ENCODE results near the gene PLA2G4B.

Gene PLA2G4B

DNA sequence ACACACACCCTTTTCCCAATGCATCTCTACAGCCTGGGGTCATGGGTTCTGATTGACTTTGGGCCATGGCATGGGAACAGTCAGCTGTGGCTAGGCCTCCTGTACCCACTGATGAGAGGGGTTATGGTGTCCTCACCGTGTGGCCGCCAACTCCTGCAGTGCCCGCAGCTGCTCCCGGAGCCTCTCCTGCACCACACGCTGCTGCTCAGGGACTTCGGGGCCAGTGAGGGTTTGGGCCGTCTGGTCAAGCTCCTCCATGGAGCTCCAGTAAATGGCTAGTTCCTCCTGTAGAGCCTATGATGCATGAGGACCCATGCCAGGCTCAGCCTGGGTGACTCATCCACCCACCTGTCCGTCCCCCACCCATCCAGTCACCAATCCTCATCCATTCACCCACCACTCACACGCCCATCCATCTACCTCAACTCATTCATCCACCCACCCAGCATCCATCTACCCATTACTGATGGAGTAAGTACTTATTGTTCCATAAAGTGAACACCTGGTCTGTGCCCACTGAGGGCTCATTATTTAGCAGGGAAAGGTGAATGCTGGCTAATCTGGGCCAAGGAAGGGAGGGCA lies 33.6 kb downstream of the PLA2G4B start:
- no peak for DNase-seq

- DNase-seq: no peak
Measured at GRCh38 chr15:41873711-41874110, 35.1 kb downstream of the PLA2G4B start.

- DNase-seq: no peak
Measured at GRCh38 chr15:41874736-41875135, 36.1 kb downstream of the PLA2G4B start.

DNA sequence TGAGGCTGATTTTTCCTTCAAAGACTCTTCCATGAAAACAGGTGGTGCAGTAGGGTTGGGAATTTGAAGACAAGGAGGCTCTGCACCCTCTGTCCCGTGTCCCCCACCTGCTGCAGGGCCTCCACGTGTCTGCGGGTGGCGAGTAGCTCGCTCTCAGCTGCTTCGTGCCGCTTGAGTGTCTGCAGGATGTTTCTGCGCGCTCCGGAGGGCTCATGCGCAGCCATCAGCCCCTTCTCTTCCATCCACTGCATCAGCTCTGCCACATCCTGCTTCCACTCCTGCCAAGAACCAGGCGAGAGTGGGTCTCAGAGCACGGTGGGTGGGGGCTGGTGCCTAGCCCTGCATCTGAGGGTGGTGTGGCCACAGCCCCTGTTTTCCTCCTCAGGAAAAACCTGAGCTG lies 37.4 kb downstream of the PLA2G4B start:
- DNase-seq: no peak

GRCh38 chr15:41876689-41877088 lies 38.0 kb downstream of the PLA2G4B start:
- DNase-seq: no peak

GRCh38 chr15:41877631-41878354 lies 39.1 kb downstream of the PLA2G4B start:
- DNase-seq: no peak

GRCh38 chr15:41878355-41878699 lies 39.7 kb downstream of the PLA2G4B start:
- no peak for DNase-seq

- DNase-seq: no peak
Measured at GRCh38 chr15:41879321-41879845, 40.7 kb downstream of the PLA2G4B start.

- DNase-seq: no peak
Measured at GRCh38 chr15:41880156-41880877, 41.7 kb downstream of the PLA2G4B start.

DNA sequence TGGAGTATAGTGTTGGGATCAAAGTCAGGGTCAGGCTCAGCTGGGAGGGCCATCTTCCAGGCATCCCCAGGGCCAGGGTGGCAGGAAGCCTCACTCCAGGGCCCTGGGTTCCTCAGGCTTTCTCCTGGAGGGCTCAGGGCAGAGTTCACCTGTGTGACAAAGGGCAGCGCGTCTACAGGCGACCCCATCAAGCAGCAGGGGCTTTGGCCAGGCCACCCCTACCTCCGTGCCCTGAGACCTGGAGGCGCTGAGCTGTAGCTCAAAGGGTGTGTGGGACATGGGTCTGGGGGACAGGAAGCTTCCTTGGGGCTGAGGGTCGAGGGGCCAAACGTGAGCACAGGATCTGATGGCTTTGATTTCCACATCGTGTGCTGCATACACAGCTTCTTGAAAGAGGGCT lies 42.4 kb downstream of the PLA2G4B start:
- DNase-seq: no peak

- DNase-seq: no peak
Measured at GRCh38 chr15:41881550-41881919, 42.9 kb downstream of the PLA2G4B start.

DNA sequence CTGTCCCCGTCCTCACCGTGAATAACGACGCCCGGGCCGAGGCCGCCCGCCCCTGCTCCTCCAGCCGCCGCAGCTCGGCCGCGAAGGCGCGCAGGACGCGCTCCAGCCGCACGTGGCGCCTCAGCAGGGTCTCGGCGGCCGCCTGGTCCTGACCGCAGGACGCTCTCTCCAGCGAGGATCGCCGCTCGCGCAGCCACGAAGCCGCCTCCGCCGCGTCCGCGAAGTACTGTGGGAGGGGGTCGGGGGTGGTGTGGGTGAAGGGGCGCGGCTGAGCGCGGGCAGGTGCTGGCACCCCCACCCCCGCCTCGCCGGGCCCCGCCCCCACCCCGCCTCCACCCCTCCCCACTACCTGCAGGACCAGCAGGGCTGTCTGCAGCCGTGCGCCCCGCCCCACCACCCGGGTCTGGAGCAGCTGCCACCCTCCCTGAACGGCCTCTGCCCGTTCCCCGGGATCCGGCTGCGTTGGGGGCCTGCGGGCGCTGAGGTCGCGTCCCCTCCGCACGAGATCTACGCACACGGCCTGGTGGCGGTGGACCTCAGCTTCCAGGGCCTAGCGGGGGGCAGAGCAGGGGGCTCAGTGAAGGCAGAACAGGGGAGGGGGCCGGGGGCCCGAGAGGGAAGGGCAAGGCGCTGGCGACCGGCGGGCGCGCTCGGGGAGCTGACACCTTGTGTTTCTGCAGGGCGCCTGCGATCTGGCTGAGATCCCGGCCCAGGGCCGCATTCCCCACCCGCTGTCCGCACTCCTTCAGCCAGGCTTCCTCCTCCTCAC lies 43.5 kb downstream of the PLA2G4B start:
- DNase-seq: no peak

- no peak for DNase-seq
Measured at GRCh38 chr15:41882689-41883483, 44.2 kb downstream of the PLA2G4B start.

DNA sequence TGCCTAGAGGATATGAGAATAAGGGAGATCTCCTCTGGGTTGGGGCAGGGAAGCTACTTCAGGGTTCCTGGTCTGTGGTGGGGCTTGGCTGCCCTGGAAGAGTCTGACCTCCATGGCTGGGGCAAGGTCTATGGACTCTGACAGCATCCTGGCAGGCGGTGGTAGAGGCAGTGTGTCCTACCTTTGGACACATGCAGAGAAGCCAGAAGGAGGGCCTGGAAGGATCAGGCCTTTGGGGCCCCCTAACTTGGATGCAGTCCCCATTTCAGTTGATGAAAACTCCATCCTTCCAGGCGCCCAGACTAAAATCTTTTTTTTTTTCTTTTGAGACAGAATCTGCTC lies 44.8 kb downstream of the PLA2G4B start:
- no peak for DNase-seq

- no peak for DNase-seq
Measured at GRCh38 chr15:41884458-41884857, 45.8 kb downstream of the PLA2G4B start.

- no peak for DNase-seq
Measured at GRCh38 chr15:41885321-41885720, 46.7 kb downstream of the PLA2G4B start.

GRCh38 chr15:41885841-41886240 lies 47.2 kb downstream of the PLA2G4B start:
- DNase-seq: no peak

GRCh38 chr15:41886741-41887140 lies 48.1 kb downstream of the PLA2G4B start:
- no peak for DNase-seq

DNA sequence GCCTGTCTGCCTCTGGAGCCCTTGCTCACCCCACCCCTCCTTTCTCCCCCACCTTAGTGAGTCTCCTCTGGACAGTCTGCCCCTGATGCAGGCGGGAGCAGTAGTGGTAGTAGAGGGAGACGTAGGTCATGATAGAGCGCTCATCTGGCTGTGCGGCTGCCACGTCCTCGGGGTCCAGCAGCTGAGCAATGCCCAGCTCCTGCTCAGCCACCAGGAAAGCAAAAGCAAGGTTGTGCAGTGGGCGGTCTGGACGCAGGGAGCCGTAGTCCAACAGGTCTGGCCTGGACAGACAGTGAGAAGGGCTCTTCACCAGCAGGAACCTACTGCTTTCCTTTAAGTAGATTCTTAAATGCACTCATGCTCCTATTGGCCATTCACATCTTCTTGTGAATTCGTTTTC lies 48.5 kb downstream of the PLA2G4B start:
- DNase-seq: no peak

DNA sequence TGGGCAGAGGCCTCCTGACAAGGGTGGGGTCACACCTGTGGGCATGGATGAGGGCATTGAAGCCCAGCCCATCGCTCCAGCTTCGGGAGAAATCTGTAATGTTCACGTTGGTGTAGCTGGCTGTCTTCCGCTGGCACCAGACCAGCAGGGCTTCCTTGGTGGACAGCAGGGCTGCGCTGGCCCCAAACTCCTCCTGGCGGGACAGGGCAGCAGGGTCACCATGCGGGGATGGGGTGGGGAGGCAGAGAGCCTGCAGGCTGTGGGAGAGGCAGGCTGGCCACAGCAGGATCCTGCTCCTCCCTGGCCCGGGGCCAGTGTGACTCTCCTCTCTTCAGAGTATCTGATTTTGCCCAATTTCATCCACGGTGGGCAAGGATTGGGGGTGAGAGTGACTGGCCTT lies 49.2 kb downstream of the PLA2G4B start:
- no peak for DNase-seq

DNA sequence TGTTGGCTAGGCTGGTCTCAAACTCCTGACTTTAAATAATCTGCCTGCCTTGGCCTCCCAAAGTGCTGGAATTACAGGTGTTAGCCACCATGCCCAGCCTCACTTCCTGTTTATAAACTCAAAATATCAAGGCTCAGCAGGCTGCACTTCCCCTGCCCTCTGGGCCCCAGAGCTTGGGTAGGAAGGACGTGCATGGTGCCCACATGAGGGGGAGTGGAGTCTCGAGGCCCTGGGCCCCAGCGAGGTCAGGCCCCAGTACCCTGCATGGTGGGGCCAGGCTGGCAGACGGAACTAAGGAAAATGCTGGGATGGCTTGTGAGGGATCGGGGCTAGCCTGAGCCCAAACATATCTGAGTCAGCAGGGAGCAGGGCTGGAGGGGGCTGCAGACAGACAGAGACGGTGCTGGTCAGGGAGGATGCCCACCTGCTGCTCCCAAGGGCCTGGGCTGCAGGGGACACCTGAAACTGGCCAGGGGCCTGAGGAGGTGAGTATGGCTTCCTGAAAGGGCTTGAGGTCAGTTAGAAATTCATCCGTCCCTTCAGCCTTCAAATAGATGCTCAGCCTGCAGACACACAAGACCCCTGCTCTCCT lies 50.1 kb downstream of the PLA2G4B start:
- DNase-seq: no peak

GRCh38 chr15:41890050-41890690 lies 51.5 kb downstream of the PLA2G4B start:
- no peak for DNase-seq
